ENCODE measurements around the gene NRCAM. TPM values are rescaled to one million over a fixed set of nuclear protein-coding genes. Genes with fewer than 3 reads are reported as not detected.
"Not testable (repeated sequence)": the region's sequence is repeated elsewhere in the genome, so short reads cannot be mapped to it uniquely, and the experiment has no call there.

The NRCAM gene
- total RNA-seq, 1 donor from 2014 or later, result 11.0 TPM

GRCh38 chr7:108280136-108280535, 176.1 kb downstream of the NRCAM start:
- no peak for TF ChIP-seq CTCF (conservative IDR thresholded peaks at IDR 0.05; ENCODE audit: low read depth, low read length)
- DNase-seq (ENCODE audit: low read depth), result no peak
- H3K4me3 ChIP-seq (ENCODE audit: low read depth, low read length), result no peak overlapping the region

- no peak for DNase-seq (ENCODE audit: low read depth)
- no peak overlapping the region for H3K4me3 ChIP-seq (ENCODE audit: low read depth, low read length)
- no peak for TF ChIP-seq CTCF (conservative IDR thresholded peaks at IDR 0.05; ENCODE audit: low read depth, low read length)
Observed at GRCh38 chr7:108278776-108279175, 177.5 kb downstream of the NRCAM start.

GRCh38 chr7:108278281-108278680, 178.0 kb downstream of the NRCAM start:
- no peak for TF ChIP-seq CTCF (conservative IDR thresholded peaks at IDR 0.05; ENCODE audit: low read depth, low read length)

GRCh38 chr7:108274447-108274846, 181.8 kb downstream of the NRCAM start:
- DNase-seq (ENCODE audit: low read depth); H3K4me3 ChIP-seq (ENCODE audit: low read depth, low read length): not testable (repeated sequence)

More at GRCh38 chr7:108278281-108278680, 178.0 kb downstream of the NRCAM start:
- H3K4me3 ChIP-seq (ENCODE audit: low read depth, low read length), result no peak overlapping the region
- no peak for DNase-seq (ENCODE audit: low read depth)

GRCh38 chr7:108272891-108273290, 183.3 kb downstream of the NRCAM start:
- H3K4me3 ChIP-seq (ENCODE audit: low read depth, low read length); DNase-seq (ENCODE audit: low read depth): not testable (repeated sequence)

GRCh38 chr7:108270385-108271015, 185.7 kb downstream of the NRCAM start:
- H3K4me3 ChIP-seq (ENCODE audit: low read depth, low read length), result no peak overlapping the region
- no peak for DNase-seq (ENCODE audit: low read depth)
- TF ChIP-seq CTCF (conservative IDR thresholded peaks at IDR 0.05; ENCODE audit: low read depth, low read length), result no peak

GRCh38 chr7:108268200-108268820, 187.9 kb downstream of the NRCAM start:
- TF ChIP-seq CTCF (conservative IDR thresholded peaks at IDR 0.05; ENCODE audit: low read depth, low read length), result no peak
- no peak overlapping the region for H3K4me3 ChIP-seq (ENCODE audit: low read depth, low read length)
- DNase-seq (ENCODE audit: low read depth), result no peak

GRCh38 chr7:108267615-108268014, 188.6 kb downstream of the NRCAM start:
- DNase-seq (ENCODE audit: low read depth), result no peak
- no peak overlapping the region for H3K4me3 ChIP-seq (ENCODE audit: low read depth, low read length)
- no peak for TF ChIP-seq CTCF (conservative IDR thresholded peaks at IDR 0.05; ENCODE audit: low read depth, low read length)

Data from epithelial cell of proximal tubule (primary cell).